ENCODE measurements around the gene COMMD8. TPM values are rescaled to one million over a fixed set of nuclear protein-coding genes. Genes with fewer than 3 reads are reported as not detected.

The COMMD8 gene
- 8.2 TPM for total RNA-seq (ENCODE audit: unreplicated experiment)
- long read RNA-seq, partial matches to known transcripts: 1 of 5 reads
- long read RNA-seq, other reads (novel, unspliced or antisense): 0 of 5 reads

DNA sequence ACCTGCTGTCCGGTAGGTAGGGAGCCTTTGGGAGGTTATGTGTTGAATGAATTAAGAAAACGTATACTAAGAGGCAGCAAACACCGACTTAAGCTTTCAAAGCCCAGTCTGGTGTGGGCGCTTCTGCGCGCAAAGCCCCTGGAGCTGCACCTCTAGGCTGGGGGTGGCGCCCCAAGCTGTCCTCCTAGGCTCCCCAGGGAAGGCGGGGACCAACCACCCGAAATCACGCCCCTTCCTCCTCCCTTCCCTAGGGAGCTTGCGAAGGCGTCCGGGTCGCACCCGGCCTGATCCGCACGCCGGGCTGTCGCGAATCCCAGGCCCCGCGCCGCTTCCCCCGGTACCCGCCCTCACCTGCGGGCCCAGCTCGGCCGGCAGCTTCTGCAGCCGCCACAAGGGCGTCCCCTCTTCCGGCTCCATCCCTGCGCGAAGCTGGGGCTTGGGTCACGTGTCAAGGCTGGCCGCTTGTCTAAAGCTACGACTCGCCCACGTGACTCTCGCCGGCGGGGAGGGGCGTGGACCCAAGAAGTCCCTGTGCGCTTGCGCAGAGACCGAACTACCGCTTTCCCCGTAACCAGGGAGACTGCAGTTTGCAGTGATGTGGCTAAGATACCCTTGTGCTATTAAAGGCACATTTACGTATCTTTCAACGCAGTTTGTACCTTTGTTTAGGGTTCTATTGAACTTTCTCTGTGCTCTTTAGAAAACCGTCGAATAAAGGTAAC lies at the start of gene COMMD8:
COMMD8 (minus strand) TSS at position 468 of the 722 bp plus-strand sequence; CDS start at position 417, 51 bp downstream.
- H3K9me3 Mint-ChIP-seq (ENCODE audit: unreplicated experiment): no peaks in the 10 kb centered on the region
- H3K27me3 Mint-ChIP-seq (ENCODE audit: unreplicated experiment): no peaks in the 10 kb centered on the region
- peak within 1 kb of the TSS; percentile 84 for H3K4me3 Mint-ChIP-seq (ENCODE audit: unreplicated experiment)
- peak; percentile 98 for DNase-seq
- H3K4me1 Mint-ChIP-seq (ENCODE audit: low read depth, unreplicated experiment): no peaks in the 10 kb centered on the region
- TF ChIP-seq CTCF (IDR thresholded peaks at IDR 0.05; ENCODE audit: partially characterized antibody, unreplicated experiment): peak; percentile 27
- no peaks in the 10 kb centered on the region for H3K36me3 Mint-ChIP-seq (ENCODE audit: unreplicated experiment)
- H3K27ac Mint-ChIP-seq (ENCODE audit: unreplicated experiment): peak within 1 kb of the TSS; percentile 81

- TF ChIP-seq CTCF (IDR thresholded peaks at IDR 0.05; ENCODE audit: partially characterized antibody, unreplicated experiment): no peak
- DNase-seq: no peak
- no peak overlapping the region for H3K4me3 Mint-ChIP-seq (ENCODE audit: unreplicated experiment)
These were observed 47.1 kb upstream of the COMMD8 start for GRCh38 chr4:47510506-47511143.

GRCh38 chr4:47505666-47506065 lies 42.2 kb upstream of the COMMD8 start:
- no peaks in the 10 kb centered on the region for H3K36me3 Mint-ChIP-seq (ENCODE audit: unreplicated experiment)
- no peak overlapping the region for H3K4me3 Mint-ChIP-seq (ENCODE audit: unreplicated experiment)
- no peaks in the 10 kb centered on the region for H3K27me3 Mint-ChIP-seq (ENCODE audit: unreplicated experiment)
- no peaks in the 10 kb centered on the region for H3K9me3 Mint-ChIP-seq (ENCODE audit: unreplicated experiment)
- H3K4me1 Mint-ChIP-seq (ENCODE audit: low read depth, unreplicated experiment): no peaks in the 10 kb centered on the region
- no peak overlapping the region for H3K27ac Mint-ChIP-seq (ENCODE audit: unreplicated experiment)
- no peak for TF ChIP-seq CTCF (IDR thresholded peaks at IDR 0.05; ENCODE audit: partially characterized antibody, unreplicated experiment)
- DNase-seq: no peak

More at GRCh38 chr4:47510506-47511143, 47.1 kb upstream of the COMMD8 start:
- H3K27ac Mint-ChIP-seq (ENCODE audit: unreplicated experiment): no peak overlapping the region
- no peaks in the 10 kb centered on the region for H3K9me3 Mint-ChIP-seq (ENCODE audit: unreplicated experiment)
- H3K4me1 Mint-ChIP-seq (ENCODE audit: low read depth, unreplicated experiment): no peaks in the 10 kb centered on the region
- H3K36me3 Mint-ChIP-seq (ENCODE audit: unreplicated experiment): no peaks in the 10 kb centered on the region
- no peaks in the 10 kb centered on the region for H3K27me3 Mint-ChIP-seq (ENCODE audit: unreplicated experiment)

GRCh38 chr4:47505147-47505546 lies 41.6 kb upstream of the COMMD8 start:
- Mint-ChIP-seq H3K27me3 (ENCODE audit: unreplicated experiment) (no peaks in the 10 kb centered on the region), H3K4me1 (ENCODE audit: low read depth, unreplicated experiment) (no peaks in the 10 kb centered on the region), H3K4me3 (ENCODE audit: unreplicated experiment) (no peak overlapping the region), H3K36me3 (ENCODE audit: unreplicated experiment) (no peaks in the 10 kb centered on the region), H3K9me3 (ENCODE audit: unreplicated experiment) (no peaks in the 10 kb centered on the region), H3K27ac (ENCODE audit: unreplicated experiment) (no peak overlapping the region)
- DNase-seq: no peak
- TF ChIP-seq CTCF (IDR thresholded peaks at IDR 0.05; ENCODE audit: partially characterized antibody, unreplicated experiment): no peak

DNA sequence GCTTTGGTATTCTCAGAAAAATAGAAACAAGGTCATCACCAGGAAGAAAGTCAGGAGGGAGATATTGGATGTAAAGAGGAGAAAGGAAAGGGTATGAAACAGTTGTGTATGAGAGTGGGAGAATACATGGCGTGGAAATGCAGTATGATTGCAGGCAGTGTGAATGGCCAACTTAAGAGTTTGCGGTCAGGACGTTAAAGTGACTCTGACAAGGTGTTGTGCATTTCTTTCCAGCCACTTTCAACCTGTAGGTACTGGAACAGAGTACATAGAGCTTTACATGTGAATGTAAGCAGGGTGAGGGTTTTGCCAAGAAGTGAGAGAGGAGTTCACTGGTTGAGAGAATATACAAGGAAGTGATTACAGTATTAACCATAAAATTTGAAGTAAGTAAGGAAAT lies 37.3 kb upstream of the COMMD8 start:
- Mint-ChIP-seq H3K4me1 (ENCODE audit: low read depth, unreplicated experiment) (no peaks in the 10 kb centered on the region), H3K9me3 (ENCODE audit: unreplicated experiment) (no peaks in the 10 kb centered on the region), H3K36me3 (ENCODE audit: unreplicated experiment) (no peaks in the 10 kb centered on the region), H3K4me3 (ENCODE audit: unreplicated experiment) (no peak overlapping the region), H3K27ac (ENCODE audit: unreplicated experiment) (no peak overlapping the region), H3K27me3 (ENCODE audit: unreplicated experiment) (no peaks in the 10 kb centered on the region)
- no peak for TF ChIP-seq CTCF (IDR thresholded peaks at IDR 0.05; ENCODE audit: partially characterized antibody, unreplicated experiment)
- DNase-seq: no peak

Measured in glutamatergic neuron (in vitro differentiated cells).